Thoracic aorta (tissue), 2 donors: ENCODE data around the gene TBX10. TPM values are rescaled to one million over a fixed set of nuclear protein-coding genes. Genes with fewer than 3 reads are reported as not detected.
"Not testable (repeated sequence)": the region's sequence is repeated elsewhere in the genome, so short reads cannot be mapped to it uniquely, and the experiment has no call there.

Experiments
- ATAC-seq: fragments of 150-250 bp; one replicate; pipeline ENCODE4 v1.8.0; 2017; ENCODE audit warnings: low read depth; ENCODE audit not compliant: insufficient number of reproducible peaks, low FRiP score
- DNase-seq: peaks from one replicate; pipeline ENCODE4 v3.0.0-alpha.2; 2020; ENCODE audit warnings: low spot score
- H3K27ac ChIP-seq, 2 donors: fragments of 200-600 bp; sonication (generic); 1 replicate in 1 of 2; 2 replicates in 1 of 2; pipeline ENCODE4 v1.5.1; 2016; ENCODE audit warnings: mild to moderate bottlenecking in 2 of 2, moderate library complexity in 2 of 2
- H3K27me3 ChIP-seq: fragments of 200-600 bp; sonication (generic); replicated peaks from 2 replicates; pipeline ENCODE4 v1.6.0; 2016; ENCODE audit warnings: mild to moderate bottlenecking; ENCODE audit not compliant: insufficient read depth
- H3K36me3 ChIP-seq: fragments of 200-600 bp; sonication (generic); one replicate; pipeline ENCODE4 v1.5.1; 2016
- H3K4me1 ChIP-seq, 2 donors: fragments of 200-600 bp; sonication (generic); 1 replicate in 1 of 2; 2 replicates in 1 of 2; pipeline versions ENCODE4 v1.5.1 to v1.6.0; 2016; ENCODE audit warnings: low read depth in 2 of 2, mild to moderate bottlenecking in 1 of 2; ENCODE audit not compliant: control insufficient read depth in 1 of 2
- H3K4me3 ChIP-seq: fragments of 200-600 bp; sonication (generic); 2 replicates; pipeline ENCODE4 v1.5.1; 2016; ENCODE audit warnings: mild to moderate bottlenecking
- H3K9me3 ChIP-seq: fragments of 200-600 bp; sonication (generic); 2 replicates; pipeline ENCODE4 v1.5.1; 2016
- total RNA-seq, 2 donors: library from RNA; depleted of rRNA; stranded (reverse); fragments of >200 nt; gene quantifications; one replicate each; pipeline versions ENCODE4 v1.1.0 to v1.2.3, GENCODE V29; 2016
- TF ChIP-seq, protein P1 (sequence below): fragments of 200-600 bp; sonication (generic); IDR thresholded peaks from one replicate; pipeline ENCODE4 v1.5.1; 2019; ENCODE audit warnings: antibody characterized with exemption

Gene TBX10
- total RNA-seq, 2 donors from 2014 or later = not detected

DNA sequence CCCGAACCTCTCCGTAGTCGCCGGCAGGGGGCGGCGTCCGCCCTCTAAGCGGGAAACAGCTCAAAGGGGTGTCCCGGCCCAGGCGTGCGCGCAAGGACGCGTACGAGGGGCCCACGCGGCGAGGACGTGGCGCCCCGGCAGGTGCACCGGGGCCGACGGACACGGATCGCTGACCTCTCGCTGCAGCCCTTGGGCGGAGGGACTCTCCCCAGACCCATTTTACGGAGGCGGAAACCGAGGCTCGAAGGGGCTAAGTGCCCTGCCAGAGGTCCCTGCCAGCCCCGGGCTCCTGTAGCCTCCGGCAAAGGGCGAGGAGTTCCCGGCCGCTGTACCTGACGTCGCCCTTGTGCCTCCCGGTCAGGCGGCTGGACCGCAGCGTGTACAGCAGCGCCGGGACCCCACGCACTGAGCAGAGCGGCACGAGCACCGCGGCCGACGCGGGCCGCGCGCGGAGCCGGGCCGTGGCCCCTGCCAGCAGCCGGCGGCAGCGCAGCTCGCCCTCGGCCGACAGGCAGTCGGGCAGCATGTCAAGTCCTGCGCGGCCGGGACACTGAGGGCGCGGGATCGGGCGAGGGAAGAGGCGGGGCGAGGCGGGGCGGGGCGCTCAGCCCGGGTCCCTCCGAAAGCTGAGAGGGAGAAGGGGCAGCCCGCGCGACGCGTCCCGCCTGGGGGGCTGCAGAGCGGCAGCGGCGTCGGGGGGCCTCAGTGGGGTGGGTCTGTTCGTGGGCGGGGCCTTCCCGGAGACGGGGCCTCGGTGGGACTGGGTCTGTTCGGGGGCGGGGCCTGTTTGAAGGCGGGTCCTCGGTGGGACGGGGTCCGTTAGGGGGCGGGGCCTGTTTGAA, 10.0 kb downstream of the TBX10 start, which contains the start of gene NUDT8:
NUDT8 (minus strand) TSS at position 552 of the 842 bp plus-strand sequence; CDS start at position 526, 26 bp downstream.
- Histone ChIP-seq H3K36me3 (no peaks in the 10 kb centered on the region), H3K4me1 (peaks cover 5 to 22% of the 10 kb centered on the region in 2 donors), H3K27me3 (no peaks in the 10 kb centered on the region), H3K27ac (peak within 1 kb of the TSS; percentile 88 to 91), H3K9me3 (no peaks in the 10 kb centered on the region), H3K4me3 (peak within 1 kb of the TSS; percentile 86)
- DNase-seq = peak; percentile 51
- TF ChIP-seq, protein P1, sequence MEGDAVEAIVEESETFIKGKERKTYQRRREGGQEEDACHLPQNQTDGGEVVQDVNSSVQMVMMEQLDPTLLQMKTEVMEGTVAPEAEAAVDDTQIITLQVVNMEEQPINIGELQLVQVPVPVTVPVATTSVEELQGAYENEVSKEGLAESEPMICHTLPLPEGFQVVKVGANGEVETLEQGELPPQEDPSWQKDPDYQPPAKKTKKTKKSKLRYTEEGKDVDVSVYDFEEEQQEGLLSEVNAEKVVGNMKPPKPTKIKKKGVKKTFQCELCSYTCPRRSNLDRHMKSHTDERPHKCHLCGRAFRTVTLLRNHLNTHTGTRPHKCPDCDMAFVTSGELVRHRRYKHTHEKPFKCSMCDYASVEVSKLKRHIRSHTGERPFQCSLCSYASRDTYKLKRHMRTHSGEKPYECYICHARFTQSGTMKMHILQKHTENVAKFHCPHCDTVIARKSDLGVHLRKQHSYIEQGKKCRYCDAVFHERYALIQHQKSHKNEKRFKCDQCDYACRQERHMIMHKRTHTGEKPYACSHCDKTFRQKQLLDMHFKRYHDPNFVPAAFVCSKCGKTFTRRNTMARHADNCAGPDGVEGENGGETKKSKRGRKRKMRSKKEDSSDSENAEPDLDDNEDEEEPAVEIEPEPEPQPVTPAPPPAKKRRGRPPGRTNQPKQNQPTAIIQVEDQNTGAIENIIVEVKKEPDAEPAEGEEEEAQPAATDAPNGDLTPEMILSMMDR = peak; percentile 93
- ATAC-seq = peak; percentile 78

DNA sequence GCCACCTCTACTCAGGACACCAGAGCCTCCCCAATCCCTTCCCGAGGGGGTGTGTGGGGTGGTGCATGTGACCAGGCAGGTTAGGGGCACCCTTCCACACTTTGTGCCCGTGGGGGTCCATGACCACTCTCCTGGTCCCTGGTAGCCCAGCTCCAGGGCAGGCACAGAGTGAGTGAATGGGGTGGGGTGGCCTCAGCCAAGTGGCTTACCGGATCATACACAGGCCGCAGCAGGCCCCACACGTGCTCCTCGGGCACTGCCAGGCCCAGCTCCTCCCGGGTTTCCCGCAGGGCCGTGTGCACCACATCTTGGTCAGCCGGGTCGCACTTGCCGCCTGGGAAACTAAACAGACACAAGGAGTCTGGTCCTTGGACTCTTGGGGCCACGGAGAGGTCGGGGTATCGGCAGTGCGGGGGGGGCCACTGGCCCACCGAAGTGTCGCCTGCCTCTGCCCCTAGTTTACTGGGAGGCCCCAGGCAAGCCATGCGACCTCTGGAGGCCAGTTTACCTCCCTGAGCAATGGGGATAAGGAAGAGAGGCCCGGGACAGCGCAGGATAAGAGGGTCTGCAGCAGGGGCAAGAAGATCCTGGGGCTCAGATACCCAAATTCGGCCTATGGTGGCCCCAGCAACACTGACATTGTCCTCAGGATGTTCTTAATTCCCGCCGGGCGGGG, 10.7 kb downstream of the TBX10 start:
- H3K36me3 ChIP-seq = no peaks in the 10 kb centered on the region
- peak overlapping the region; percentile 86 for H3K4me3 ChIP-seq
- no peaks in the 10 kb centered on the region for H3K27me3 ChIP-seq
- DNase-seq (no peak), ATAC-seq (no peak)
- TF ChIP-seq, protein P1 = no peak
- H3K9me3 ChIP-seq = no peaks in the 10 kb centered on the region
- H3K27ac ChIP-seq = peak overlapping the region; percentile 86
- peaks cover 5 to 22% of the 10 kb centered on the region in 2 donors for H3K4me1 ChIP-seq

DNA sequence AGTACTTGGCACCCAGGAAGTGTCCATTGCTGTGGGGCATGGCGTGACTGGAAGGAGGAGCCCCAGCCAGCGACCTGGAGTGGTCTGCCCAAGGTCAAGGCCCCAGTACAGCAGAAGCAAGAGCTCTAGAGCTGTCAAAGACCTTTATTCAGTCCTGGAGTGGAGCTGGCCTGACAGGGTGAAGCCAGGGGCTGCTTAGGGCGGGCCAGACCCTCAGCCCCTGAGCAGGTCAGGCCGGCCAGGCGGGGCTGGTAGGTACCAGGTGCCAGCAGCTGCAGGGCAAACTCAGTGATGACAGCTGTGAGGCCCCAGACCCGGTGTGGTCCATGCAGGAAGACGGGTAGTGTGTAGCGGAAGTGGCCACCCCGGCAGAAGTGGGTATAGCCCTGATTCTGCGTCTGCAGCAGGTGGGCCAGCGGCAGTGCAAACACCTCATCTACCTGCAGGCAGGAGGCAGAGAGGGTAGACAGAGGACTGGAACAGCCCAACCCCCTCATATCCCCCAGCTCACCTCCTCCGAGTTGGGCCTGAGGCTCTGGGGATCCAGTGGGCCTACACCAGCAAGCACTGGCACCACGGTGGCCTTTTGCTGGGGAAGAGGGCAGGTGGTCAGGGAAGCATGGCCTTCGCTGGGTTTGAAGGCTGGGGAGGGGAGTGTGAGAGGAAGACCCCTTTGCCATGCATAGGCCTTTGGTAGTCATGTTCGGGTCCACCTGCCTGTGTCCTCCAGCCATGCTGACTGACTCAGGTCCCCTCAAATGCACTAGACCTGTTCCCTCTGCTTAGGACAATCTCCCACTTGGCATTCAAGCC, 11.5 kb downstream of the TBX10 start:
- no peak overlapping the region for H3K27ac ChIP-seq
- no peak overlapping the region for H3K4me3 ChIP-seq
- DNase-seq = no peak
- H3K27me3 ChIP-seq = no peaks in the 10 kb centered on the region
- H3K36me3 ChIP-seq = no peaks in the 10 kb centered on the region
- ATAC-seq = no peak
- peaks cover 5 to 22% of the 10 kb centered on the region in 2 donors for H3K4me1 ChIP-seq
- TF ChIP-seq, protein P1 = no peak
- no peaks in the 10 kb centered on the region for H3K9me3 ChIP-seq

DNA sequence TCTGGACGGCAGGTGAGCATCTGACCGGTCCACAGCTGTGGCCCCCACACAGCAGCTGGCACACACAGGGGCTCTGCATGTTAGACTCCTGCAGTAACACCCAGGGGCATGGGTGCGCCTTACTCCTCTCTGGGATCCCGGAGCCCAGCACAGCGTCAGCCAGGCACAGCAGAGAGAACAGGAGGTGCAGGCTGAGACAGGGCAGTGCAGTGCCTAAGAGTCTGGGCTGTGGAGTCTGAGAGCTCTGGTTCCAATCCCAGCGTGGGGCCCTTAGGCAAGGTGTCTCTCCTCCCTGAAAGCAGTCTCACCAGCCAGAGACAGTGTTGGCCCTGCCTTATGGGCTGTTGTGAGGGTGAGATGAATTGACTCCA, 12.1 kb downstream of the TBX10 start:
- DNase-seq (no peak), ATAC-seq (no peak)
- TF ChIP-seq, protein P1 = no peak
- no peaks in the 10 kb centered on the region for H3K36me3 ChIP-seq
- H3K9me3 ChIP-seq = no peaks in the 10 kb centered on the region
- no peak overlapping the region for H3K4me3 ChIP-seq
- H3K27me3 ChIP-seq = no peaks in the 10 kb centered on the region
- H3K27ac ChIP-seq = no peak overlapping the region
- peaks cover 5 to 22% of the 10 kb centered on the region in 2 donors for H3K4me1 ChIP-seq

DNA sequence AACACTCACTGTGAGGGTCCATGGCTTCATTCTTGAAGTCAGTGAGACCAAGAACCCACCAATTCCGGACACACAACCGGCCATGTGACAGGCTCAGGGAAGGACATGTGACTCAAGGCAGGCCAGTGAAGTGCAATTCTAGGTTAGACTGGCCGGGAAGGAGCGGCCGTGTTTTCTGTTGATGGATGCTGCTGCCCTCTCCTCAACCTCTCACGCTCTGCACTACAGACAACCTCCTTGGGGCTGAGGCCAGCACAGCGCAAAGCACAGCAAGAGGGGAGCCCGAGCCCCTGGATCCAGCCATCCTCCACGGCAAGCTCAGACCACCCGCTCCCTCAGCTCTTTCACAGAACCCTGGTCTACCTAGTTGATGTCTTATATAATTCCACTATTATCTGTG, 12.6 kb downstream of the TBX10 start:
- Histone ChIP-seq H3K36me3 (no peaks in the 10 kb centered on the region), H3K27me3 (no peaks in the 10 kb centered on the region), H3K4me1 (peaks cover 5 to 22% of the 10 kb centered on the region in 2 donors), H3K4me3 (no peak overlapping the region), H3K9me3 (no peaks in the 10 kb centered on the region), H3K27ac (no peak overlapping the region)
- no peak for ATAC-seq
- DNase-seq = no peak
- TF ChIP-seq, protein P1 = no peak

DNA sequence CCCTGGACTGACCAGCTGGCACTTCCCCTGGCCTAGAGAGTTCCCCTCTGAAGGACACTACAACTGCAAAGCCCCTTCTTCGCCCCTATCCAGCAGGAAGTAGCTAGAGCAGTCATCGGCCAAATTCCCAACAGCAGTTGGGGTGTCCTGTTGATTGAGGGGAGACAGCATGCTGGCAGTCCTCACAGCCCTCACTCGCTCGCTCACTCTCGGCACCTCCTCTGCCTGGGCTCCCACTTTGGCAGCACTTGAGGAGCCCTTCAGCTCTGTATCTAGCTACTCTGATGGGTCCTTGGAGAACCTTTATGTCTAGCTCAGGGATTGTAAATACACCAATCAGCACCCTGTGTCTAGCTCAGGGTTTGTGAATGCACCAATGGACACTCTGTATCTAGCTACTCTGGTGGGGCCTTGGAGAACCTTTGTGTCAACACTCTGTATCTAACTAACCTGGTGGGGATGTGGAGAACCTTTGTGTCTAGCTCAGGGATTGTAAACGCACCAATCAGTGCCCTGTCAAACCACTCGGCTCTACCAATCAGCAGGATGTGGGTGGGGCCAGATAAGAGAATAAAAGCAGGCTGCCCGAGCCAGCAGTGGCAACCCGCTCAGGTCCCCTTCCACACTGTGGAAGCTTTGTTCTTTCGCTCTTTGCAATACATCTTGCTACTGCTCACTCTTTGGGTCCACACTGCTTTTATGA, 13.3 kb downstream of the TBX10 start:
- not testable (repeated sequence) for H3K36me3 ChIP-seq, H3K27ac ChIP-seq, H3K9me3 ChIP-seq, ATAC-seq, H3K27me3 ChIP-seq, DNase-seq, H3K4me3 ChIP-seq
- peaks cover 5 to 21% of the 10 kb centered on the region in 2 donors for H3K4me1 ChIP-seq

DNA sequence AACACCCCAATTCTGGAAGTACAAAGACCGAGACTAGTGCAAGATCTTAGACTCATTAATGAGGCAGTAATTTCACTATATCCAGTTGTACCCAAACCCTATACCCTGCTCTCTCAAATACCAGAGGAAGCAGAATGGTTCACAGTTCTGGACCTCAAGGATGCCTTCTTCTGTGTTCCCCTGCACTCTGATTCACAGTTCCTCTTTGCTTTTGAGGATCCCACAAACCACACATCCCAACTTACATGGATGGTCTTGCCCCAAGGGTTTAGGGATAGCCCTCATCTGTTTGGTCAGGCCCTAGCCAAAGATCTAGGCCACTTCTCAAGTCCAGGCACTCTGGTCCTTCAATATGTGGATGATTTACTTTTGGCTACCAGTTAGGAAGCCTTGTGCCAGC, 15.8 kb downstream of the TBX10 start:
- DNase-seq, ATAC-seq: not testable (repeated sequence)

More for the DNA sequence above, 15.8 kb downstream of the TBX10 start:
- H3K4me3 ChIP-seq, H3K27ac ChIP-seq, H3K9me3 ChIP-seq, H3K36me3 ChIP-seq, H3K27me3 ChIP-seq, H3K4me1 ChIP-seq: not testable (repeated sequence)
